ENCODE data around the gene AXL. TPM values are rescaled to one million over a fixed set of nuclear protein-coding genes. Genes with fewer than 3 reads are reported as not detected.

AXL gene
- total and polyA plus RNA-seq, 10 donors = 2.3 to 135 (median 61.5) TPM

GRCh38 chr19:41245843-41246242 lies 26.8 kb downstream of the AXL start:
- Histone ChIP-seq H3K4me3 (no peak overlapping the region), H3K36me3 (peaks cover 0 to 86% (median 0%) of the 10 kb centered on the region in 6 donors), H3K27ac (no peak overlapping the region), H3K27me3 (replicated peaks in 1 of 7) (peaks cover 0 to 2% (median 0%) of the 10 kb centered on the region in 7 donors), H3K9me3 (no peaks in the 10 kb centered on the region), H3K4me1 (no peaks in the 10 kb centered on the region)
- 78 to 92% (median 85%) methylated on average over 3 of the region's 3 CpGs for WGBS, 5 donors
- no peak for DNase-seq
- TF ChIP-seq POLR2AphosphoS5 (IDR thresholded peaks at IDR 0.05) (no peak), CTCF (IDR thresholded peaks at IDR 0.05 in 8 of 11, conservative IDR thresholded peaks at IDR 0.05 in 3 of 11) (no peak), POLR2A (IDR thresholded peaks at IDR 0.05) (no peak)
- intact Hi-C loops (cut with DNase I; ENCODE audit: low total_unique reads) = no loop called here

- no peak overlapping the region for H3K27ac ChIP-seq
- no peaks in the 10 kb centered on the region for H3K9me3 ChIP-seq
- no peak overlapping the region for H3K4me3 ChIP-seq
- no peak for TF ChIP-seq POLR2AphosphoS5 (IDR thresholded peaks at IDR 0.05)
- no peak for TF ChIP-seq CTCF (IDR thresholded peaks at IDR 0.05 in 8 of 11, conservative IDR thresholded peaks at IDR 0.05 in 3 of 11)
- no peak for TF ChIP-seq POLR2A (IDR thresholded peaks at IDR 0.05)
- peaks cover 0 to 22% (median 0%) of the 10 kb centered on the region in 7 donors for H3K27me3 ChIP-seq (replicated peaks in 1 of 7)
- WGBS, 5 donors = 79 to 88% (median 85%) methylated on average over 4 of the region's 4 CpGs
- peaks cover 0 to 84% (median 2%) of the 10 kb centered on the region in 6 donors for H3K36me3 ChIP-seq
- no peaks in the 10 kb centered on the region for H3K4me1 ChIP-seq
- no peak for DNase-seq
- intact Hi-C loops (cut with DNase I; ENCODE audit: low total_unique reads) = no loop called here
These were observed 29.9 kb downstream of the AXL start for GRCh38 chr19:41248895-41249294.

- TF ChIP-seq CTCF (IDR thresholded peaks at IDR 0.05 in 8 of 11, conservative IDR thresholded peaks at IDR 0.05 in 3 of 11) = no peak
- no peak for TF ChIP-seq POLR2A (IDR thresholded peaks at IDR 0.05)
- no peak for TF ChIP-seq POLR2AphosphoS5 (IDR thresholded peaks at IDR 0.05)
- intact Hi-C loops (cut with DNase I; ENCODE audit: low total_unique reads) = no loop called here
These were observed 30.8 kb downstream of the AXL start for GRCh38 chr19:41249707-41250423.

GRCh38 chr19:41253660-41254059 lies 34.6 kb downstream of the AXL start:
- H3K36me3 ChIP-seq = peaks cover 0 to 83% (median 5%) of the 10 kb centered on the region in 6 donors
- TF ChIP-seq POLR2A (IDR thresholded peaks at IDR 0.05) = no peak
- peak in 1 of 3 donors; percentile 2 for TF ChIP-seq POLR2AphosphoS5 (IDR thresholded peaks at IDR 0.05)
- H3K4me3 ChIP-seq = no peak overlapping the region
- H3K9me3 ChIP-seq = no peaks in the 10 kb centered on the region
- no peak overlapping the region for H3K27ac ChIP-seq
- no peak for DNase-seq
- H3K27me3 ChIP-seq (replicated peaks in 1 of 7) = peaks cover 0 to 22% (median 0%) of the 10 kb centered on the region in 7 donors
- intact Hi-C loops (cut with DNase I; ENCODE audit: low total_unique reads) = no loop called here
- 86 to 95% (median 93%) methylated on average over 4 to 6 of the region's 6 CpGs for WGBS, 5 donors
- no peaks in the 10 kb centered on the region for H3K4me1 ChIP-seq

More at GRCh38 chr19:41249707-41250423, 30.8 kb downstream of the AXL start:
- WGBS, 5 donors = 87 to 94% (median 90%) methylated on average over 9 of the region's 9 CpGs
- no peaks in the 10 kb centered on the region for H3K4me1 ChIP-seq
- no peak overlapping the region for H3K4me3 ChIP-seq
- peaks cover 0 to 22% (median 0%) of the 10 kb centered on the region in 7 donors for H3K27me3 ChIP-seq (replicated peaks in 1 of 7)
- no peaks in the 10 kb centered on the region for H3K9me3 ChIP-seq
- no peak for DNase-seq
- H3K27ac ChIP-seq = no peak overlapping the region
- peaks cover 0 to 83% (median 2%) of the 10 kb centered on the region in 6 donors for H3K36me3 ChIP-seq
